ENCODE data around the gene SPANXA2.
"Not testable (repeated sequence)": the region's sequence is repeated elsewhere in the genome, so short reads cannot be mapped to it uniquely, and the experiment has no call there.

Gene SPANXA2

GRCh38 chrX:141589408-141589807 is at the start of gene SPANXA2:
TSS of gene SPANXA2 (plus strand) at chrX:141589708. CDS start at chrX:141589768, 60 bp downstream.
- DNase-seq = not testable (repeated sequence)

GRCh38 chrX:141542551-141542950 is 47.0 kb upstream of the SPANXA2 start:
- not testable (repeated sequence) for DNase-seq

GRCh38 chrX:141584638-141585037 is 4.9 kb upstream of the SPANXA2 start, which contains the start of gene SPANXA1:
TSS of gene SPANXA1 (minus strand) at chrX:141584738. CDS start at chrX:141584678, 60 bp downstream.
- not testable (repeated sequence) for DNase-seq

- DNase-seq = no peak
These were observed 19.6 kb downstream of the SPANXA2 start for GRCh38 chrX:141609111-141609510.

GRCh38 chrX:141619336-141619735 is 29.8 kb downstream of the SPANXA2 start:
- DNase-seq = no peak

- DNase-seq = no peak
These were observed 42.6 kb downstream of the SPANXA2 start for GRCh38 chrX:141632124-141632523.

- no peak for DNase-seq
These were observed 49.0 kb downstream of the SPANXA2 start for GRCh38 chrX:141638550-141638949.

Data from NCI-H524 treated with DMSO at 0.1 percent for 48 hours (cell line).